Stimulated activated naive B cell treated with anti-CD40 and anti-IgM and Interleukin-4, amounts not matched to agents 10 μg/mL and 1 μg/mL and 100 μg/mL, for 72 hours (primary cell): ENCODE measurements around the gene PARVB.

Experiments
- ATAC-seq, 2 donors: fragments of 150-1000 bp; cut with Tn5 transposase; replicated peaks; 2 replicates each; pipeline ENCODE4 v1.10.0; 2021; ENCODE audit warnings: moderate library complexity in 1 of 2
- DNase-seq: peaks from one replicate; pipeline ENCODE4 v3.0.0; 2021
- H3K27ac Mint-ChIP-seq: one replicate; pipeline ENCODE4 v1.8.0; 2022; ENCODE audit warnings: mild to moderate bottlenecking, mixed read lengths
- H3K27me3 Mint-ChIP-seq, 2 donors: one replicate each; pipeline ENCODE4 v1.8.0; 2022; ENCODE audit warnings: mixed read lengths in 2 of 2
- H3K36me3 Mint-ChIP-seq, 2 donors: one replicate each; pipeline ENCODE4 v1.8.0; 2022; ENCODE audit warnings: mixed read lengths in 2 of 2, mild to moderate bottlenecking in 1 of 2
- H3K4me1 Mint-ChIP-seq, 2 donors: one replicate each; pipeline ENCODE4 v1.8.0; 2022; ENCODE audit warnings: mixed read lengths in 2 of 2, mild to moderate bottlenecking in 1 of 2
- H3K4me3 Mint-ChIP-seq, 2 donors: one replicate each; pipeline ENCODE4 v1.8.0; 2022; ENCODE audit warnings: mild to moderate bottlenecking in 2 of 2, mixed read lengths in 2 of 2, moderate library complexity in 1 of 2
- H3K9me3 Mint-ChIP-seq, 2 donors: one replicate each; pipeline ENCODE4 v1.8.0; 2022; ENCODE audit warnings: mixed read lengths in 2 of 2, mild to moderate bottlenecking in 1 of 2

The PARVB gene

GRCh38 chr22:44190381-44190976 is 166.4 kb downstream of the PARVB start:
- Mint-ChIP-seq H3K4me3 (no peak overlapping the region), H3K4me1 (peaks cover 60 to 81% of the 10 kb centered on the region in 2 donors), H3K27me3 (no peaks in the 10 kb centered on the region), H3K36me3 (peaks cover 27 to 56% of the 10 kb centered on the region in 2 donors), H3K27ac (peak overlapping the region; percentile 81), H3K9me3 (peaks cover 2 to 4% of the 10 kb centered on the region in 2 donors)
- DNase-seq (no peak), ATAC-seq (no peak)

DNA sequence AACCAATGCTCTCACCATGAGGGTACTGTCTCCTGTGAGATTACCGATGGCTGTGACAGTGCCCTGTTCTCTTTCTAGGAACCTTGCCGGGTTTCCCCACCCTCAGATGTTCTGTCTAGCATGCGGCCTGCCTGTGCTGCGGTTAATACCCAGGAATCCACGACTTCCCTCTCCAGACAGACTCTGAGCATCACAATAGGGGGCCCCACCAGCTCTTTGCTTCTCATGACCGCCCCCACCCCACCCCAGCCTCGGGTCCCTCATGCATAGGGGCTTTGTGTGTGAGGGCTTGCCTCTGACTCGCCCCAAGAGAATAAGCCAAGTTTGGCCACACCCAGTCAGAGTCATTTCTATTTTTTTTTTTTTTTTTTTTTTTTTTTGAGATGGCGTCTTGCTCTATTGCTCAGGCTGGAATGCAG is 166.9 kb downstream of the PARVB start:
- peak; percentile 91 for DNase-seq
- Mint-ChIP-seq H3K36me3 (peaks cover 27 to 57% of the 10 kb centered on the region in 2 donors), H3K27ac (peak overlapping the region; percentile 81), H3K4me3 (no peak overlapping the region), H3K27me3 (no peaks in the 10 kb centered on the region), H3K4me1 (peaks cover 65 to 87% of the 10 kb centered on the region in 2 donors), H3K9me3 (peaks cover 2 to 4% of the 10 kb centered on the region in 2 donors)
- ATAC-seq: peak; percentile 89 to 91

DNA sequence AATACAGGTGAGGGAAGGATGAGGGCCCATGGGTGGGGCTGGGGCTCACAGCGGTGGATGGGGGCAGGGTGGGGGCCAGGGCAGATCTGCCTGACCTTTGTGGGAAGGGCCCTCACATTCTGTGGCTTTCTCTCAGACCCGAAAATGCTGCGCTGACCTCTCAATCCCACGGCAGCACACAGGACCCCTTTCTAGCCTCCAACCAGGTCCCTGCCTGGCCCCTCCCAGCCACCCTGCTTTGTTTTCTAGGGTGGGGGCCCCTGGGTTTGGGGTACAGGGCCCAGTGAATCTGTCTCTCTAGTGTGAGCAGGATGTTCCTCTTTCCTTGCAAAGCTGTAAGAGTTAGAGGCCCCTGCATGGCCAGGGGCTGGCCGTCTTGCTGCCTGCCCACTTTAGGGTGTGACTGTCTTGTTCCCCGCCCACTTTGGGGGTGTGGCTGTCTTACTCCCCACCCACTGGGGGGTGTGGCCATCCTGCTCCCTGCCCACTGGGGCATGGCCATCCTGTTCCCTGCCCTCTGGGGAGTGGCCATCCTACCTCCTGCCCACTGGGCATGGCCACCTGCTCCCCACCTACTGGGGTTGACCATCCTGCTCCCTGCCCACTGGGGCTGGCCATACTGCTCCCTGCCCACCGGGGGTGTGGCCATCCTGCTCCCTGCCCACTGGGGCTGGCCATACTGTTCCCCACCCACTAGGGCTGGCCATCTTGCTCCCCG is 168.2 kb downstream of the PARVB start:
- Mint-ChIP-seq H3K27me3 (no peaks in the 10 kb centered on the region), H3K4me3 (no peak overlapping the region), H3K36me3 (peaks cover 22 to 49% of the 10 kb centered on the region in 2 donors), H3K27ac (peak overlapping the region; percentile 56), H3K9me3 (peaks cover 2 to 4% of the 10 kb centered on the region in 2 donors), H3K4me1 (peaks cover 61 to 85% of the 10 kb centered on the region in 2 donors)
- no peak for ATAC-seq
- no peak for DNase-seq

GRCh38 chr22:44192816-44193534 is 168.9 kb downstream of the PARVB start:
- ATAC-seq (no peak), DNase-seq (no peak)
- Mint-ChIP-seq H3K36me3 (peaks cover 22 to 48% of the 10 kb centered on the region in 2 donors), H3K4me1 (peaks cover 59 to 83% of the 10 kb centered on the region in 2 donors), H3K27me3 (no peaks in the 10 kb centered on the region), H3K9me3 (peaks cover 2 to 4% of the 10 kb centered on the region in 2 donors), H3K4me3 (peak overlapping the region in 1 of 2 donors; percentile 3), H3K27ac (peak overlapping the region; percentile 49)

- Mint-ChIP-seq H3K4me3 (no peak overlapping the region), H3K27ac (peak overlapping the region; percentile 38), H3K36me3 (peaks cover 22 to 53% of the 10 kb centered on the region in 2 donors), H3K27me3 (no peaks in the 10 kb centered on the region), H3K4me1 (peaks cover 56 to 78% of the 10 kb centered on the region in 2 donors), H3K9me3 (peaks cover 2 to 4% of the 10 kb centered on the region in 2 donors)
- DNase-seq (no peak), ATAC-seq (no peak)
Measured at GRCh38 chr22:44193535-44193891, 169.4 kb downstream of the PARVB start.

GRCh38 chr22:44194569-44194968 is 170.5 kb downstream of the PARVB start:
- no peaks in the 10 kb centered on the region for H3K27me3 Mint-ChIP-seq
- H3K9me3 Mint-ChIP-seq: peaks cover 2 to 4% of the 10 kb centered on the region in 2 donors
- H3K36me3 Mint-ChIP-seq: peaks cover 29 to 57% of the 10 kb centered on the region in 2 donors
- DNase-seq: no peak
- no peak for ATAC-seq
- peaks cover 58 to 72% of the 10 kb centered on the region in 2 donors for H3K4me1 Mint-ChIP-seq
- H3K27ac Mint-ChIP-seq: no peak overlapping the region
- no peak overlapping the region for H3K4me3 Mint-ChIP-seq

DNA sequence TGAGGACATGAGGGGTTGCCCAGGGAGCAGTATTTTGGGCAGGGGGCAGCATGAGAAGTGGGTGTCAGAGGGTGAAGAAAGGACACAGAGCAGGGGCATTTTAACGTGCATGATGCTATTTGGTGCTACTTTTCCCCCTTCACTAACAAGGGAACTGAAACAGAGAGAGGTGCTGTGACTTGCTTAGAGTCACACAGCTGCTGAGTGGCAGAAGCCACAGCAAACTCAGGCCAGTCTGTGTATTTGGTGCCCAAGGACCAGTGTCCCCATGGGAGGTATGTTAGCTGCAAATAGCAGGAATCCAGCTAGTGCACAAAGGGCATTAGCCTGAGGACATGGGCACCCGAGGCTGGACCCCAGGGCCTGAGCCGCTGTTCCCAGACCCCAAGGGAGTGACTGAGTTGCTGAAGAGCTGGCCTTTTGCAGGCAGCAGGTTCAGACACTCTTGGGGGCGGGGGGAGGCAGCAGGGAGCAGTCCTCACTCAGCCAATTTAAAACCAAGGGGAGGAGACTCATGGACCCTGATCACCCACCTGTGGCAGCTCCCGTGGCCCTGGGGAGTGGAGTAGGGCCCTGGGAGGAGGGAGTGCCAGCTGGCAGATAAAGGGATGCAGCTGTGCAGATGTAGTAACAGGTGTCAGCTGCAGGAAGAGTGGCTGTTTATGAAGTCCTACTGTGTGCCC is 171.2 kb downstream of the PARVB start:
- Mint-ChIP-seq H3K4me3 (no peak overlapping the region), H3K9me3 (peaks cover 2 to 4% of the 10 kb centered on the region in 2 donors), H3K36me3 (peaks cover 34 to 60% of the 10 kb centered on the region in 2 donors), H3K27ac (peak overlapping the region; percentile 28), H3K4me1 (peaks cover 52 to 65% of the 10 kb centered on the region in 2 donors), H3K27me3 (no peaks in the 10 kb centered on the region)
- ATAC-seq (peak; percentile 45 to 53), DNase-seq (no peak)

DNA sequence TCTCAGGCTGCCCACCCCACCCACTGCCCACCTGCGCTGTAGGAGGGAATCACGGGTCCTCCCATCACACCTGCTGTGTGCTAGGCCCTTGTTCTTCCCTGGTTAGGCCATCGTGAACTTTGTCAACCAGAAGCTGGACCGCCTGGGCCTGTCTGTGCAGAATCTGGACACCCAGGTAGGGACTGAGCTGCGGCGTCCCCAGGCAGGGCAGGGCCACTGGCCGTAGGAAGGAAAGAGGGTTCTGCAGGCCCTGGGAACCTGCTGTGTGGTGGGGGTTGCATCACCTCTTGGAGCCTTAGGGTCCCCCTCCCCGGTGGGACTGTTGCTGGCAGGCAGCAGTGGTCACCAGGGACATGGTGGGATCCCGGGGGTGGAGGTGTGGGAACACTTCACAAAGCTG is 172.1 kb downstream of the PARVB start:
- Mint-ChIP-seq H3K4me3 (no peak overlapping the region), H3K4me1 (peaks cover 47 to 61% of the 10 kb centered on the region in 2 donors), H3K27ac (no peak overlapping the region), H3K9me3 (peaks cover 2 to 4% of the 10 kb centered on the region in 2 donors), H3K36me3 (peaks cover 39 to 69% of the 10 kb centered on the region in 2 donors), H3K27me3 (no peaks in the 10 kb centered on the region)
- DNase-seq: no peak
- ATAC-seq: no peak

- H3K27ac Mint-ChIP-seq: no peak overlapping the region
- peaks cover 43 to 71% of the 10 kb centered on the region in 2 donors for H3K36me3 Mint-ChIP-seq
- peaks cover 42 to 58% of the 10 kb centered on the region in 2 donors for H3K4me1 Mint-ChIP-seq
- H3K27me3 Mint-ChIP-seq: no peaks in the 10 kb centered on the region
- peaks cover 2 to 4% of the 10 kb centered on the region in 2 donors for H3K9me3 Mint-ChIP-seq
- H3K4me3 Mint-ChIP-seq: no peak overlapping the region
- DNase-seq: no peak
- ATAC-seq: no peak
Measured at GRCh38 chr22:44196731-44197131, 172.6 kb downstream of the PARVB start.

GRCh38 chr22:44197271-44197670 is 173.2 kb downstream of the PARVB start:
- H3K9me3 Mint-ChIP-seq: peaks cover 2 to 4% of the 10 kb centered on the region in 2 donors
- no peak overlapping the region for H3K27ac Mint-ChIP-seq
- DNase-seq (no peak), ATAC-seq (no peak)
- no peak overlapping the region for H3K4me3 Mint-ChIP-seq
- H3K27me3 Mint-ChIP-seq: no peaks in the 10 kb centered on the region
- peaks cover 40 to 53% of the 10 kb centered on the region in 2 donors for H3K4me1 Mint-ChIP-seq
- H3K36me3 Mint-ChIP-seq: peaks cover 47 to 73% of the 10 kb centered on the region in 2 donors

GRCh38 chr22:44199164-44199563 is 175.1 kb downstream of the PARVB start:
- H3K36me3 Mint-ChIP-seq: peaks cover 40 to 65% of the 10 kb centered on the region in 2 donors
- H3K27ac Mint-ChIP-seq: no peak overlapping the region
- no peak for ATAC-seq
- no peak overlapping the region for H3K4me3 Mint-ChIP-seq
- no peak for DNase-seq
- peaks cover 2 to 4% of the 10 kb centered on the region in 2 donors for H3K9me3 Mint-ChIP-seq
- H3K27me3 Mint-ChIP-seq: no peaks in the 10 kb centered on the region
- H3K4me1 Mint-ChIP-seq: peaks cover 28 to 39% of the 10 kb centered on the region in 2 donors

- peaks cover 28 to 39% of the 10 kb centered on the region in 2 donors for H3K4me1 Mint-ChIP-seq
- no peaks in the 10 kb centered on the region for H3K9me3 Mint-ChIP-seq
- DNase-seq: no peak
- H3K4me3 Mint-ChIP-seq: no peak overlapping the region
- no peaks in the 10 kb centered on the region for H3K27me3 Mint-ChIP-seq
- H3K36me3 Mint-ChIP-seq: peaks cover 34 to 63% of the 10 kb centered on the region in 2 donors
- H3K27ac Mint-ChIP-seq: no peak overlapping the region
- no peak for ATAC-seq
Measured at GRCh38 chr22:44199866-44200265, 175.8 kb downstream of the PARVB start.

GRCh38 chr22:44200451-44200850 is 176.3 kb downstream of the PARVB start:
- H3K27ac Mint-ChIP-seq: no peak overlapping the region
- no peak for DNase-seq

More at GRCh38 chr22:44200451-44200850, 176.3 kb downstream of the PARVB start:
- Mint-ChIP-seq H3K36me3 (peaks cover 32 to 63% of the 10 kb centered on the region in 2 donors), H3K4me1 (peaks cover 25 to 39% of the 10 kb centered on the region in 2 donors), H3K4me3 (no peak overlapping the region), H3K9me3 (no peaks in the 10 kb centered on the region), H3K27me3 (no peaks in the 10 kb centered on the region)
- ATAC-seq: no peak
